Coronary artery (tissue), 2 donors: ENCODE data around the gene UBL3.

Experiments
- DNase-seq: peaks from one replicate; pipeline ENCODE4 v3.0.0-alpha.2; 2017; ENCODE audit warnings: low spot score
- H3K27ac ChIP-seq, 2 donors: fragments of 200-600 bp; sonication (generic); one replicate each; pipeline ENCODE4 v1.5.1; 2016 to 2019
- H3K4me3 ChIP-seq: fragments of 200-600 bp; sonication (generic); 2 replicates; pipeline ENCODE4 v1.5.1; 2016; ENCODE audit warnings: mild to moderate bottlenecking, moderate library complexity
- CTCF ChIP-seq: fragments of 200-600 bp; sonication (generic); IDR thresholded peaks from one replicate; pipeline ENCODE4 v1.5.1; 2019; ENCODE audit warnings: antibody characterized with exemption

Gene UBL3

GRCh38 chr13:29887030-29887557, 36.7 kb upstream of the UBL3 start:
- no peak for TF ChIP-seq CTCF
- no peak for DNase-seq
- Histone ChIP-seq H3K27ac (no peak overlapping the region), H3K4me3 (no peak overlapping the region)

GRCh38 chr13:29886446-29886845, 36.0 kb upstream of the UBL3 start:
- DNase-seq, result no peak
- no peak overlapping the region for H3K4me3 ChIP-seq
- no peak overlapping the region for H3K27ac ChIP-seq
- no peak for TF ChIP-seq CTCF

- no peak for TF ChIP-seq CTCF
- Histone ChIP-seq H3K27ac (no peak overlapping the region), H3K4me3 (no peak overlapping the region)
- DNase-seq, result no peak
Observed at GRCh38 chr13:29885989-29886388, 35.6 kb upstream of the UBL3 start.

GRCh38 chr13:29884671-29885430, 34.4 kb upstream of the UBL3 start:
- no peak overlapping the region for H3K27ac ChIP-seq
- no peak for TF ChIP-seq CTCF
- H3K4me3 ChIP-seq, result no peak overlapping the region
- DNase-seq, result no peak

GRCh38 chr13:29883941-29884518, 33.6 kb upstream of the UBL3 start:
- TF ChIP-seq CTCF, result no peak
- no peak overlapping the region for H3K27ac ChIP-seq
- H3K4me3 ChIP-seq, result no peak overlapping the region
- DNase-seq, result no peak

GRCh38 chr13:29882076-29882475, 31.7 kb upstream of the UBL3 start:
- TF ChIP-seq CTCF, result no peak
- no peak overlapping the region for H3K27ac ChIP-seq

GRCh38 chr13:29878101-29878500, 27.7 kb upstream of the UBL3 start:
- H3K4me3 ChIP-seq, result no peak overlapping the region
- no peak for TF ChIP-seq CTCF
- no peak for DNase-seq
- H3K27ac ChIP-seq, result no peak overlapping the region

More at GRCh38 chr13:29882076-29882475, 31.7 kb upstream of the UBL3 start:
- H3K4me3 ChIP-seq, result no peak overlapping the region
- no peak for DNase-seq
